Activated T-cell treated with anti-CD3 and anti-CD28 coated beads, Interleukin-2, amount 50 U/mL, for 4 hours (primary cell): Measurements from ENCODE around the gene UBE2S. TPM values are rescaled to one million over a fixed set of nuclear protein-coding genes. Genes with fewer than 3 reads are reported as not detected.

Source experiments
- ATAC-seq, 2 donors: fragments of 200-7000 bp; cut with Tn5 transposase; one replicate each; pipeline ENCODE4 v1.10.0; 2021
- DNase-seq: peaks from one replicate; pipeline ENCODE4 v3.0.0-alpha.2; 2020
- H3K27me3 Mint-ChIP-seq: one replicate; pipeline ENCODE4 v1.8.0; 2021; ENCODE audit warnings: low read depth, mixed read lengths
- H3K36me3 Mint-ChIP-seq: one replicate; pipeline ENCODE4 v1.8.0; 2022; ENCODE audit warnings: mixed read lengths; ENCODE audit not compliant: insufficient read depth
- H3K4me1 Mint-ChIP-seq: one replicate; pipeline ENCODE4 v1.8.0; 2021; ENCODE audit warnings: low read depth, mixed read lengths
- H3K4me3 Mint-ChIP-seq: one replicate; pipeline ENCODE4 v1.8.0; 2021; ENCODE audit warnings: mild to moderate bottlenecking, moderate library complexity, mixed read lengths
- H3K9me3 Mint-ChIP-seq: one replicate; pipeline ENCODE4 v1.8.0; 2021; ENCODE audit warnings: mixed read lengths
- total RNA-seq, 3 donors: library from RNA; stranded (reverse); gene quantifications; one replicate each; pipeline ENCODE4 v1.2.1, GENCODE V29; 2021

The UBE2S gene
- total RNA-seq, 3 donors from 2014 or later = 226 to 281 (median 237) TPM

DNA sequence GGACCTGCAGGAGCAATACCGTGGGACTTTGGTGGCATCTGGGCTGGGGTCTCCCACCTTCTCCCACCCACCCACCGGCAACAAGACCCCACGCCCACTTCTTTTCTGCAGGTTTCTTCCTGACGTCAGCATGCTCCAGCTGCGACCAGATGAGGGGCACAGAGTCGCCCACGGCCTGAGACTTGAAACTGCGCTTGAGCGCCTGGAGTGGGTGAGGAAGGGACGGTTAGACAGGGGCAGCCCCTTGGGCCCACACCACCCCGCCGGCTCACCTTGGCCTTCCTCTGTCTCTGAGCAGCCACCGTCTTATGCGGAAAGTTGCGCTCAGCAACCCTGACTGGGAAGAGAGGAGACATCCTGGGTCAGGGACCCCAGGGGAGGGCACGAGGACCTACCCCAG is 46.7 kb downstream of the UBE2S start:
- H3K4me3 Mint-ChIP-seq = no peak overlapping the region
- H3K9me3 Mint-ChIP-seq = no peaks in the 10 kb centered on the region
- ATAC-seq (no peak), DNase-seq (no peak)
- H3K27me3 Mint-ChIP-seq = peaks cover 15% of the 10 kb centered on the region
- no peaks in the 10 kb centered on the region for H3K36me3 Mint-ChIP-seq
- H3K4me1 Mint-ChIP-seq = no peaks in the 10 kb centered on the region

DNA sequence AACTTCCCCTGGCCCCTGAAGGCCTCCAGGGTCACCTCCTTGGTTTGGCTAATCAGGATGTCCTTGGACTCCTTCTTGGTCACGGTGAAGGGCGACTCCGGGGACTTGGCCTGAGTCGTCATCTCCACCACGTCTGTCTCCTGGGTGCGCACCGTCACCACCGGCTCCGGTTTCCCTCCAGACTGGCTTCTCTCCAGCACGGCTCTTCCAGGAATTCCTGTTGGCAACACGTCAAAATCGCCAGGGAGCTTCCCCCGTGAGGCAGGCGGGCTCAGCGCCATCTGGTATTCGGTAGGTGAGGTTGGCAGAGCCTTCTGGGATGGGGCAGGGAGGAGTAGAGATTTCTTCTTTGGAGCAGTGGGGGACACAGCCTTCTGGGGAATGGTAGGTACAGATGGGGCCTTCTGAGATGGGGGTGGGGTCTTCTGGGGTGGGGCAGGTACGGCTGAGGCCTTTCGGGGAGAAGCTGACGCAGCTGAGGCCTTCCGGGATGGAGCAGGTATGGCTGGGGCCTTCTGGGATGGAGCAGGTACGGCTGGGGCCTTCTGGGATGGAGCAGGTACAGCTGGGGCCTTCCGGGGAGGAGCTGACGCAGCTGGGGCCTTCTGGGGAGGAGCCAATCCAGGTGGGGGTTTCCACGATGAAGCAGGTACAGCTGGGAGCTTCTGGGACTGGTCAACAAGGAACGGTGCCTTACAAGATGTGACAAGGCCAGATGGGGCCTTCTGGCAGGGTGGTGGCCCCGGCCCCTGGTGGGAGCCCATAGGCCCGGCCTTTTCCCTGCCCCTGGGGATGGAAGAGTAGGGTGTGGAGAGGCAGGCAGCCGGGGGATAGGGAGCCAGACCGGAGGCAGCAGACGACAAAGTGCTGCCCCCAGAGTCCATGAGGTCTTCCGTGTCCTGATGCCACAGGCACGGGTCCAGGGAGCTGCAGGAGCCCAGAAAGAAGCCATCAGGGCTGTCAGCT is 48.4 kb downstream of the UBE2S start:
- peaks cover 18% of the 10 kb centered on the region for H3K27me3 Mint-ChIP-seq
- H3K4me1 Mint-ChIP-seq = peaks cover 2% of the 10 kb centered on the region
- H3K4me3 Mint-ChIP-seq = no peak overlapping the region
- no peaks in the 10 kb centered on the region for H3K9me3 Mint-ChIP-seq
- ATAC-seq = no peak
- H3K36me3 Mint-ChIP-seq = no peaks in the 10 kb centered on the region
- DNase-seq = no peak

DNA sequence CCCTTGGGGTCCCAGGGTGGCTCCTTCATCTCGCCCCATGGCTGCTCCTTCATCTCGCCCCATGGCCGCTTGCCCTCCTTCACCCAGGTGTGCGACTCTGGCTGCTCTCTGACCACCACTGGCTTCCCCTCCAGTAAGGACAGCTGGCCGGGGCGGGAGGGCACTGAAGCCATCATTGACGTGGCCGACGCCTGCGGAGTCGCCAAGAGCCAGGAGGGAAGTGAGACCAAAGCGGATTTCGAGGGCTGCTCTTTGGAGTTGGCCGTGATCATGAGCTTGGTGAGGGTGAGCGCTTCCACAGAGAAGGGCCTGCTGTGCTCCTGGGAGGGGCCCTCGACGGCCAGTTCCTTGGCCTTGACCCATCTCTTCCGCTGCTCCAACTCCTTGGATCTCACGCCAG is 49.1 kb downstream of the UBE2S start:
- peaks cover 6% of the 10 kb centered on the region for H3K4me1 Mint-ChIP-seq
- ATAC-seq = no peak
- no peaks in the 10 kb centered on the region for H3K9me3 Mint-ChIP-seq

DNA sequence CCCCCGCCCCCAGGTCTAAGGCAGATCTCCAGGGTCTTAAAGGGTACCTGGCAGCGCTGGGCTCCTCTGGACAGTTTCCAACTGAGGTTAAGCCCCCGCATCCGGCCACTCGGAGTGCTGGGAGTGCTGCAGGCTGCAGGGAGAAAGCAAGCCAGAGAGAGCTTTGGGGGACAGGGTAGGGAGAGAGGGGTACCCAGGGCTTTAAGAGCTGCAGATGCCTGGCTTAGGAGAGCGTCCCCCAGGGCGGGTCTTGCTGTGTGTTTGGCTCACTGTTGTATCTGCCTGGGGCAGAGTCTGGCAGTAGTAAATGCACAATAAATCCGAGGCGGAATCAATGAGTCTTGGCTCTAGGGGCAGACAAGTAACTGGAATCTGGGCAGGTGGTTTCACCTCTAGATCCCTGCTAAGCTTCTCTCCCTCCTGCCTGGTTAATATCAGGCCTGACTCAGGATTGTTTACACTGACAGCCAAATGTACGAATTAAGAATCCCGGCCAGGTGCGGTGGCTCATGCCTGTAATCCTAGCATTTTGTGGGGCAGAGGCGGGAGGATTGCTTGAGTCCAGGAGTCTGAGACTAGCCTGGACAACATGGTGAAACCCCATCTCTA is 52.3 kb downstream of the UBE2S start:
- H3K4me1 Mint-ChIP-seq = peaks cover 19% of the 10 kb centered on the region
- no peak for ATAC-seq
- H3K27me3 Mint-ChIP-seq = peaks cover 52% of the 10 kb centered on the region
- H3K4me3 Mint-ChIP-seq = no peak overlapping the region
- H3K36me3 Mint-ChIP-seq = no peaks in the 10 kb centered on the region
- no peak for DNase-seq
- no peaks in the 10 kb centered on the region for H3K9me3 Mint-ChIP-seq

More for the DNA sequence above, 49.1 kb downstream of the UBE2S start:
- H3K27me3 Mint-ChIP-seq = peaks cover 21% of the 10 kb centered on the region
- no peak for DNase-seq
- no peaks in the 10 kb centered on the region for H3K36me3 Mint-ChIP-seq
- H3K4me3 Mint-ChIP-seq = no peak overlapping the region

DNA sequence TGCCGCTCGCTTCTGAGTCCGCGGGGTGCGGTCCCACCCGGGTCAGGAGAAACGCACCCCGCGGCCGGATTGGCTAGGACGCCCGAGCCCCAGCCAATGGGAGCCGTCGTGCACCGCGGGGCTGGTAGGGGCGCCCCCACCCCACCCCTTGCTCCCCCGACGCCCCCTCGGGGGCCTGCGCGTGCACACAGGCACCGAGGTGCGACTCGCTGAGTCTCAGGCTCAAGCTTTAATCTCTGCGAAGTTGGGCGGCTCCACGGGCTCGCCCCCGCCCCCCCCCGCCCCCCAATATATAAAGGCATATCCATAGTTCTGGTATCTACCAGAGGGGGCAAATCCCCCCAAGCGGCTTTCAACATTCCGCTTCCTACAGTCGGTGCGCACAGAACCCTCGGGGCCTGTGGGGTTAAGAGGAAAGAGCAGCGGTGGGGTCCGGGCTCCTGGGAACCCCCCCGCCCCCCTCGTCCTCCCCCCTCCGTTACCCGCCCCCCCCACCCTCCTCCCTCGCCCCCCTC is 52.8 kb downstream of the UBE2S start, which contains the start of gene COX6B2:
TSS of gene COX6B2 (minus strand) at position 22 of the 515 bp plus-strand sequence. CDS start 198 bp downstream, outside the sequence.
- peaks cover 19% of the 10 kb centered on the region for H3K4me1 Mint-ChIP-seq
- peaks cover 53% of the 10 kb centered on the region for H3K27me3 Mint-ChIP-seq
- peak within 1 kb of the TSS; percentile 75 for H3K4me3 Mint-ChIP-seq
- no peak for DNase-seq
- H3K36me3 Mint-ChIP-seq = no peaks in the 10 kb centered on the region
- ATAC-seq = no peak
- no peaks in the 10 kb centered on the region for H3K9me3 Mint-ChIP-seq

DNA sequence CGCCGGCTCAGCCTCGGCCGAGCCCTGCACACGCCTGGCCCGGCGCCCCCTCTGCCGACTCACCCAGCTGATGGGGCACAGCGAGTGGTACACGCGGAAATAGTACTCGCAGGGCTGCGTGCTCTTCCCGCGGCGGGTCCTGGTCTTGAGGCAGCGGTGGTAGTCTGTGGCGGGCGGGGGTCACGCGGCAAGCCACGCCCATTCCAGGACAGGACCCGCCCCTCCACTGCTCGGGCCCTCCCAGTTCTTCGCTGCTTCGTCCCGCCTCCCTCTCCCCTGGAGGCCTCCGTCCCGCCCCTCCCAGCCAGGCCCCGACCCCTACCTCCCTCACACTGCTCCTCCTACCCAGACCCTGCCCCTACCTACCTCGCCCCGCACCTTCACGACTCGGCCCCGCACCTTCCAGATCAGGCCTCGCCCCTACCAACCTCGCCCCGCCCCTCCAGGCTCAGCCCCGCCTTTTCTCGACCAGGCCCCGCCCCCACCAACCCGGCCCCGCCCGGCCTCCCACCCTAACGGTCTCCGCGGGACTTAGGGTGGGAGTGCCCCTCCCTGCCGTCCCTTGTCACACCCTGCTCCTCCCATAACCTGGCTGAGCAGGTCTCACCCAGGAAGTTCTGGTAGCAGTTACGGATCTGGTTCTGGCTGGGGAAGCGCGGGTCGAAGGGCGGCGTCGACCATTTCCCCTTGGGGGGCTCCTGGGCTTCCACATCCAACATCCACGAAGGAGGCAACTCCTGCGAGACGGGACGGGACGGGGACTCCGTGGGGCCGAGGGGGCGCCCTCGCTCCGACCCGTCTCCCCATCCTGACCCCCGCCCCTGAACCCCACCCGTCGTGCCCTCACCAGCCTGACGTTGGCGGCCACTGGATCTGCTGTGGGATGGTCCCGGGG is 53.5 kb downstream of the UBE2S start:
- Mint-ChIP-seq H3K9me3 (no peaks in the 10 kb centered on the region), H3K4me1 (peaks cover 19% of the 10 kb centered on the region), H3K4me3 (peak overlapping the region; percentile 75), H3K27me3 (peaks cover 53% of the 10 kb centered on the region), H3K36me3 (no peaks in the 10 kb centered on the region)
- ATAC-seq = peak; percentile 84 to 85
- peak; percentile 48 for DNase-seq

DNA sequence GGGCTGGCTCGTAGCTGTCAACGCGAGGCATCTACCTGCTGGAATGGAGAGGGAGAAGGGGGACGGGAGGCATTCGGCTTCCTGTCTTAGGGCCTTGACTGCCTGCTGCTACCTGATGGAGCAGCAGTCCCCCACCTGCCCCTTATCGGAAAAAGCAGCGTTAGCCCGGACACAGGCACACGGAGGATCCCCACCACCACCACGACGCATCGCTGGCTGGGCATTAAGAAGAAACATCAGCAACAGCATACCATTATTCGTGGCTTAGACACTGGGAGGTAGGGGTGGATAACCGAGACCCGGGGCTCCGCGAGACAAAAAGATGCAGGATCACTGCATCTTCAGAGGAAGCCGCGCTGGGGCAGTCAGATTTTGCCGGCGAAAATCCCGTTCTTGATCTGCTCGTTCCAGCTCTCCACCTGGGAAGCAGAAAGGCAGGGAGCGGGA is 54.2 kb downstream of the UBE2S start:
- Mint-ChIP-seq H3K4me1 (peaks cover 19% of the 10 kb centered on the region), H3K36me3 (no peaks in the 10 kb centered on the region), H3K27me3 (peaks cover 50% of the 10 kb centered on the region), H3K4me3 (peak overlapping the region; percentile 75), H3K9me3 (no peaks in the 10 kb centered on the region)
- no peak for DNase-seq
- ATAC-seq = peak in 1 of 2 donors; percentile 16

DNA sequence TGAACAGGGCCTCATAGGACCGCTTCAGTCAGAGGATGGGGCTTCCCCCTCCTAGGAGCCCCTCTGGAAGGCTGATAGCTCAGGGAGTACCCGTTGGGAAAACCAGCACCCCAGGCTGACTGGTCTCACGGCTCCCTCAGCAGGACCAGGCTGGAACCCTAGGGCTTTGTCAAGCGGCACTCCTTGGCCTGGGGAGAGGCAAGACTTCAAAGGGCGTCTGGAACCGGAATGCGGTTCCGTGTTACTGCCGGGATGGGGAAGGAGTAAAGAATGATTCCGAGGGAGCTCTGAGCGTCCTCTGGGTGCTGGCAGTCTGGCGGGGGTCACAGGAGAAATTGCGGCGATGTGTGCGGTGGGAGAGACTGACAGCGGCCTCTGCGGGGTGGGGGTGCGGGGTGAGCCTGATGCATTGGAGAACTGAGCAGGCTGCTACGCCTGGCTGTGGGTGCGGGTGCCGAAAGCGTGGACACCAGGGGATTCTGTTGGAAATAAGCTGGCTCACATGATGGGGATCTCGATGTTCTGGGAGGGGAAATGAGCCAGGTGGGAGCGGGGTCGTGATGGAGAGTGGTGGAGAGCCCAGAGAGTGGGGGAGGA is 54.9 kb downstream of the UBE2S start:
- Mint-ChIP-seq H3K36me3 (no peaks in the 10 kb centered on the region), H3K27me3 (peaks cover 50% of the 10 kb centered on the region), H3K4me1 (peaks cover 19% of the 10 kb centered on the region), H3K9me3 (no peaks in the 10 kb centered on the region), H3K4me3 (peak overlapping the region; percentile 52)
- no peak for ATAC-seq
- DNase-seq = no peak

DNA sequence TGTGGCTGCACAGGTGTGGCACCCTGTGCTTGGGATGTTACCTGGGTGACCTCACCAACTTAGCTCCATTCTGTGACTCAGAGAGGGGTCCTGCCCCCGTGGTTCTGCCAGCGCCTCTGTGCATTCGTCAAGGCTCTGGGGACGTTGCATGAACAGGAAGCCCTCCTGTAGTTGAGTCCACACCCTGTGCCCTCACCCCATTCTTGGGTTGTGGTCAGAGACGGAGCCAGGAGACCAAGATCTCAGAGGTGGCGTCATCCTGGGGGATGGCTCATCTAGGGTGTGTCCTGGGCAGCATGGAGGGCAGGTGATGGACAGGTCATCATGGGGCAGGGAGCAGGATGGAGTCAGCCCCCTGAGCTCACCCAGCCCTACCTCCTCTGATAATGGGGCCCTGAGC is 55.5 kb downstream of the UBE2S start:
- Mint-ChIP-seq H3K4me3 (no peak overlapping the region), H3K4me1 (peaks cover 19% of the 10 kb centered on the region), H3K27me3 (peaks cover 44% of the 10 kb centered on the region), H3K9me3 (no peaks in the 10 kb centered on the region), H3K36me3 (no peaks in the 10 kb centered on the region)
- DNase-seq (no peak), ATAC-seq (no peak)

DNA sequence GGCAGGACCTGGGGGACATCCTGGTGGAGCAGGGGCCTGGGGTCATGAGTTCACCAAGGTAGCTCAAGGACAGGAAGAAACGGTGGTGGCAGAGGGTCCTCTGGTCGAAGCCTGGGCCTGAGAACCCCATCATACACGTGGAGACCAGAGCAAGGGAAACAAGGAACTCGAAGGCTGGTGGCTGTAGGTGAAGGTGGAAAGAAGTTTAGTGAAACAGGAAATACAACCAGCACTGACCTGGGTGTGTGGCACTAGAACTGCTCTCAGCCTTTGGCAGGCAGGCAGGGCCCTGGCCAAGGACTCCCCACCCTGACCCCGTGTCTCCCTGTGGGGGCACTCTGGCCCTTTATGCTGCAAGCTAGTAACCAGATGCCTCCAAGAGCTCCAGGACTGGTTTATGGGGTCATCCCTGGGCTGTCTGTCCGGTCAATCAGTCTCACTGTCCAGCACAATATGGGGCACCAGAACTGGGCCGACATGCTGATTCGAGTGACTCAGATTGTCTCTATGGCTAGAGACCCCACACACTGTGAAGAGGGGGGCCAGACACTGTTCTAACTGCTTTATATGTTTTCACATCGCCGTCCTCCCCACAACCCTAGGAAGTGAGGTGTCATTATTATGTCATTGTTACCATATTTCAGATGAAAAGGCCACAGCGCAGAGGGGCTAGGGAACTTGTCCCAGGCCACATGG is 56.8 kb downstream of the UBE2S start:
- H3K27me3 Mint-ChIP-seq = peaks cover 38% of the 10 kb centered on the region
- H3K9me3 Mint-ChIP-seq = no peaks in the 10 kb centered on the region
- H3K4me3 Mint-ChIP-seq = no peak overlapping the region

More for the DNA sequence above, 56.8 kb downstream of the UBE2S start:
- Mint-ChIP-seq H3K36me3 (no peaks in the 10 kb centered on the region), H3K4me1 (peaks cover 19% of the 10 kb centered on the region)
- ATAC-seq (no peak), DNase-seq (no peak)
